HEK293 (cell line): ENCODE results near the gene CMBL.

Experiments
- CTCF ChIA-PET: fragments of 350-600 bp; formaldehyde crosslinking; extraction: SDS; loops from one replicate; lab custom pipeline; 2021; ENCODE audit warnings: antibody characterized with exemption; lab: Yijun Ruan, JAX
- POLR2A ChIA-PET: fragments of 300-600 bp; formaldehyde crosslinking; extraction: SDS; loops from one replicate; lab custom pipeline; 2020; ENCODE audit warnings: antibody characterized with exemption, inconsistent platforms; lab: Yijun Ruan, JAX
- H3K27ac ChIP-seq: fragments of 200-500 bp; sonication (Bioruptor generic); 2 replicates; pipeline ENCODE4 v1.5.1; 2014; ENCODE audit warnings: low read depth, low read length, control low read depth, inconsistent platforms; ENCODE audit errors: extremely low read depth
- H3K36me3 ChIP-seq, 2 experiments: fragments of 200-500 bp in 1 of 2; sonication (Bioruptor generic) in 1 of 2; 1 replicate in 1 of 2; 2 replicates in 1 of 2; pipeline ENCODE4 v1.5.1; 2014 to 2017; ENCODE audit warnings: inconsistent platforms in 2 of 2, low read length in 2 of 2; ENCODE audit not compliant: control insufficient read depth in 2 of 2, insufficient read depth in 1 of 2
- H3K4me1 ChIP-seq: fragments of 200-500 bp; sonication (Bioruptor generic); 2 replicates; pipeline ENCODE4 v1.5.1; 2014; ENCODE audit warnings: mild to moderate bottlenecking, low read length, inconsistent platforms; ENCODE audit not compliant: control insufficient read depth, insufficient read depth
- H3K4me3 ChIP-seq: 2 replicates; pipeline ENCODE4 v1.5.1; 2011; ENCODE audit warnings: low read depth, mild to moderate bottlenecking, control low read depth, low read length, moderate library complexity
- H3K9me3 ChIP-seq: fragments of 200-500 bp; sonication (Bioruptor generic); 2 replicates; pipeline ENCODE4 v1.5.1; 2014; ENCODE audit warnings: low read depth, low read length, inconsistent platforms; ENCODE audit not compliant: control insufficient read depth, insufficient read depth
- HOXC10 ChIP-seq: sonication (generic); formaldehyde crosslinking; IDR thresholded peaks from 2 replicates; pipeline ENCODE4 v1.8.1; 2023; ENCODE audit warnings: mild to moderate bottlenecking, missing genetic modification reagents
- MEIS1 ChIP-seq: sonication (generic); formaldehyde crosslinking; IDR thresholded peaks from 2 replicates; pipeline ENCODE4 v1.8.1; 2022; ENCODE audit warnings: missing genetic modification reagents, mild to moderate bottlenecking, borderline replicate concordance
- ZBTB8A ChIP-seq: fragments of 450-650 bp; formaldehyde crosslinking; IDR thresholded peaks from 2 replicates; pipeline ENCODE4 v1.5.1; 2016; ENCODE audit warnings: missing biosample characterization, missing genetic modification characterization
- ZFP3 ChIP-seq: fragments of 450-650 bp; formaldehyde crosslinking; IDR thresholded peaks from 2 replicates; pipeline ENCODE4 v1.5.1; 2016; ENCODE audit warnings: low read depth, missing biosample characterization, missing genetic modification characterization
- ZNF335 ChIP-seq: fragments of 450-650 bp; formaldehyde crosslinking; conservative IDR thresholded peaks from 2 replicates; pipeline ENCODE4 v1.5.1; 2016; ENCODE audit warnings: missing biosample characterization, missing genetic modification characterization
- ZNF37A ChIP-seq: fragments of 450-650 bp; IDR thresholded peaks from 2 replicates; pipeline ENCODE4 v1.5.1; 2018; ENCODE audit warnings: missing biosample characterization, missing genetic modification characterization
- ZNF394 ChIP-seq: fragments of 450-650 bp; formaldehyde crosslinking; IDR thresholded peaks from 2 replicates; pipeline ENCODE4 v1.5.1; 2016; ENCODE audit warnings: missing biosample characterization, missing genetic modification characterization, mild to moderate bottlenecking, moderate library complexity, borderline replicate concordance
- ZNF404 ChIP-seq: fragments of 450-650 bp; formaldehyde crosslinking; IDR thresholded peaks from 2 replicates; pipeline ENCODE4 v1.5.1; 2017; ENCODE audit warnings: missing biosample characterization, missing genetic modification characterization
- ZNF791 ChIP-seq: fragments of 450-650 bp; formaldehyde crosslinking; IDR thresholded peaks from 2 replicates; pipeline ENCODE4 v1.5.1; 2016; ENCODE audit warnings: missing biosample characterization, missing genetic modification characterization
- ZXDB ChIP-seq: fragments of 450-650 bp; formaldehyde crosslinking; IDR thresholded peaks from 2 replicates; pipeline ENCODE4 v1.5.1; 2016; ENCODE audit warnings: missing biosample characterization, missing genetic modification characterization
- TF ChIP-seq, protein P1 (sequence below): fragments of 450-650 bp; formaldehyde crosslinking; IDR thresholded peaks from 2 replicates; pipeline ENCODE4 v1.5.1; 2017; ENCODE audit warnings: missing biosample characterization, mild to moderate bottlenecking, missing genetic modification characterization, moderate library complexity
- TF ChIP-seq, protein P2 (sequence below): fragments of 450-650 bp; formaldehyde crosslinking; IDR thresholded peaks from 2 replicates; pipeline ENCODE4 v1.5.1; 2016; ENCODE audit warnings: missing biosample characterization, missing genetic modification characterization
- TF ChIP-seq, protein P3 (sequence below): fragments of 450-650 bp; formaldehyde crosslinking; IDR thresholded peaks from 2 replicates; pipeline ENCODE4 v1.5.1; 2016; ENCODE audit warnings: missing biosample characterization, missing genetic modification characterization, borderline replicate concordance
- TF ChIP-seq, protein P4 (sequence below): fragments of 450-650 bp; formaldehyde crosslinking; IDR thresholded peaks from 2 replicates; pipeline ENCODE4 v1.5.1; 2016; ENCODE audit warnings: missing biosample characterization, missing genetic modification characterization, borderline replicate concordance

CMBL gene

DNA sequence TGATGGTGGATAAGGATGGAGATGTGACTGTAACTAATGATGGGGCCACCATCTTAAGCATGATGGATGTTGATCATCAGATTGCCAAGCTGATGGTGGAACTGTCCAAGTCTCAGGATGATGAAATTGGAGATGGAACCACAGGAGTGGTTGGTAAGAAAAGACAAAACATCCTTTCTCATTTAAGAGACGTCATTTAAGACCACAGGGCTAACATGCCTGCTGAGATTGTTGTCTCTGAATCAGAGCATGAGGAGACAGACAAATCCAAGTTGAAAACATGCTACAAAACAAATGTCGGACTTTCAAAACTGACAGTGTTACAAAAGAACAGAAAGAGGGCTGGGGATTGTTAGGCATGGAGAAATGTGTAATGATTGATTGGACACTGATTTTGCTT lies 53.0 kb downstream of the CMBL start:
- no peak overlapping the region for H3K27ac ChIP-seq
- TF ChIP-seq ZNF791 (tag by site-specific recombination), result no peak
- 0 out of 2 replicates have a peak, but pooled peaks have one; percentile 1 for TF ChIP-seq ZXDB
- TF ChIP-seq ZNF394 (tag by site-specific recombination), result no peak
- TF ChIP-seq, all 188 proteins: peak for 1
- peaks cover 71 to 84% of the 10 kb centered on the region in 2 experiments for H3K36me3 ChIP-seq
- H3K4me3 ChIP-seq, result no peak overlapping the region
- H3K4me1 ChIP-seq, result peaks cover 12% of the 10 kb centered on the region; the same call in 1 of the 2 replicates
- CTCF ChIA-PET, result interaction anchor here (1.1 to 1.7 kb wide), 2 partner anchors 29 to 170 kb away, joined by 3 to 5 read pairs; no protein-coding TSS in a partner anchor
- H3K9me3 ChIP-seq, result no peaks in the 10 kb centered on the region
- POLR2A ChIA-PET, result interaction anchor here (0.6 to 1.9 kb wide), 3 partner anchors 9 to 110 kb away, joined by 4 to 10 read pairs (median 5); no protein-coding TSS in a partner anchor

DNA sequence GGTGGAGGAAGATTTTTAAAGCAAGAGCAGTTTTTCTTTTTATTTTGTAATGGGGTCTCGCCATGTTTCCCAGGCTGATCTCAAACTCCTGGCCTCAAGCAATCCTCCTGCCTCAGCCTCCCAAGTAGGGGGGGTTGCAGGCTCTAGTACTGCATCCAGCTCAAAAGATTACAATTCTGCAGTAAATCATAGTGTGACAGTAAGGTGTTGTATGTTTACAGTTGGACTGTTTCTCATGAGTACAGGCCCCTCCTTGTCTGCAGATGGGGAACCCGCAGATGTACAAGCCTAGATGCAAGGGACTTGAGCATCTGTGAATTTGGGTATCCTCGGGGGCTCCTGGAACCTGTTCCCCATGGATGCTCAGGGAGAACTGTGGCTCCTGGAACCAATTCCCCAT lies 54.3 kb downstream of the CMBL start:
- peaks cover 17% of the 10 kb centered on the region for H3K4me1 ChIP-seq
- H3K36me3 ChIP-seq, result peaks cover 58 to 71% of the 10 kb centered on the region in 2 experiments
- no peak overlapping the region for H3K27ac ChIP-seq
- H3K9me3 ChIP-seq, result no peaks in the 10 kb centered on the region
- TF ChIP-seq ZBTB8A, result no peak
- TF ChIP-seq, protein P1, sequence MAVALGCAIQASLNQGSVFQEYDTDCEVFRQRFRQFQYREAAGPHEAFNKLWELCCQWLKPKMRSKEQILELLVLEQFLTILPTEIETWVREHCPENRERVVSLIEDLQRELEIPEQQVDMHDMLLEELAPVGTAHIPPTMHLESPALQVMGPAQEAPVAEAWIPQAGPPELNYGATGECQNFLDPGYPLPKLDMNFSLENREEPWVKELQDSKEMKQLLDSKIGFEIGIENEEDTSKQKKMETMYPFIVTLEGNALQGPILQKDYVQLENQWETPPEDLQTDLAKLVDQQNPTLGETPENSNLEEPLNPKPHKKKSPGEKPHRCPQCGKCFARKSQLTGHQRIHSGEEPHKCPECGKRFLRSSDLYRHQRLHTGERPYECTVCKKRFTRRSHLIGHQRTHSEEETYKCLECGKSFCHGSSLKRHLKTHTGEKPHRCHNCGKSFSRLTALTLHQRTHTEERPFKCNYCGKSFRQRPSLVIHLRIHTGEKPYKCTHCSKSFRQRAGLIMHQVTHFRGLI, result no peak
- TF ChIP-seq, protein P2, sequence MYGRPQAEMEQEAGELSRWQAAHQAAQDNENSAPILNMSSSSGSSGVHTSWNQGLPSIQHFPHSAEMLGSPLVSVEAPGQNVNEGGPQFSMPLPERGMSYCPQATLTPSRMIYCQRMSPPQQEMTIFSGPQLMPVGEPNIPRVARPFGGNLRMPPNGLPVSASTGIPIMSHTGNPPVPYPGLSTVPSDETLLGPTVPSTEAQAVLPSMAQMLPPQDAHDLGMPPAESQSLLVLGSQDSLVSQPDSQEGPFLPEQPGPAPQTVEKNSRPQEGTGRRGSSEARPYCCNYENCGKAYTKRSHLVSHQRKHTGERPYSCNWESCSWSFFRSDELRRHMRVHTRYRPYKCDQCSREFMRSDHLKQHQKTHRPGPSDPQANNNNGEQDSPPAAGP (tag by site-specific recombination), result no peak
- TF ChIP-seq, protein P3, sequence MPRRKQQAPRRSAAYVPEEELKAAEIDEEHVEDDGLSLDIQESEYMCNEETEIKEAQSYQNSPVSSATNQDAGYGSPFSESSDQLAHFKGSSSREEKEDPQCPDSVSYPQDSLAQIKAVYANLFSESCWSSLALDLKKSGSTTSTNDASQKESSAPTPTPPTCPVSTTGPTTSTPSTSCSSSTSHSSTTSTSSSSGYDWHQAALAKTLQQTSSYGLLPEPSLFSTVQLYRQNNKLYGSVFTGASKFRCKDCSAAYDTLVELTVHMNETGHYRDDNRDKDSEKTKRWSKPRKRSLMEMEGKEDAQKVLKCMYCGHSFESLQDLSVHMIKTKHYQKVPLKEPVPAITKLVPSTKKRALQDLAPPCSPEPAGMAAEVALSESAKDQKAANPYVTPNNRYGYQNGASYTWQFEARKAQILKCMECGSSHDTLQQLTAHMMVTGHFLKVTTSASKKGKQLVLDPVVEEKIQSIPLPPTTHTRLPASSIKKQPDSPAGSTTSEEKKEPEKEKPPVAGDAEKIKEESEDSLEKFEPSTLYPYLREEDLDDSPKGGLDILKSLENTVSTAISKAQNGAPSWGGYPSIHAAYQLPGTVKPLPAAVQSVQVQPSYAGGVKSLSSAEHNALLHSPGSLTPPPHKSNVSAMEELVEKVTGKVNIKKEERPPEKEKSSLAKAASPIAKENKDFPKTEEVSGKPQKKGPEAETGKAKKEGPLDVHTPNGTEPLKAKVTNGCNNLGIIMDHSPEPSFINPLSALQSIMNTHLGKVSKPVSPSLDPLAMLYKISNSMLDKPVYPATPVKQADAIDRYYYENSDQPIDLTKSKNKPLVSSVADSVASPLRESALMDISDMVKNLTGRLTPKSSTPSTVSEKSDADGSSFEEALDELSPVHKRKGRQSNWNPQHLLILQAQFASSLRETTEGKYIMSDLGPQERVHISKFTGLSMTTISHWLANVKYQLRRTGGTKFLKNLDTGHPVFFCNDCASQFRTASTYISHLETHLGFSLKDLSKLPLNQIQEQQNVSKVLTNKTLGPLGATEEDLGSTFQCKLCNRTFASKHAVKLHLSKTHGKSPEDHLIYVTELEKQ (tag by site-specific recombination), result no peak
- TF ChIP-seq ZNF335, result no peak
- TF ChIP-seq ZFP3, result no peak
- TF ChIP-seq, protein P4, sequence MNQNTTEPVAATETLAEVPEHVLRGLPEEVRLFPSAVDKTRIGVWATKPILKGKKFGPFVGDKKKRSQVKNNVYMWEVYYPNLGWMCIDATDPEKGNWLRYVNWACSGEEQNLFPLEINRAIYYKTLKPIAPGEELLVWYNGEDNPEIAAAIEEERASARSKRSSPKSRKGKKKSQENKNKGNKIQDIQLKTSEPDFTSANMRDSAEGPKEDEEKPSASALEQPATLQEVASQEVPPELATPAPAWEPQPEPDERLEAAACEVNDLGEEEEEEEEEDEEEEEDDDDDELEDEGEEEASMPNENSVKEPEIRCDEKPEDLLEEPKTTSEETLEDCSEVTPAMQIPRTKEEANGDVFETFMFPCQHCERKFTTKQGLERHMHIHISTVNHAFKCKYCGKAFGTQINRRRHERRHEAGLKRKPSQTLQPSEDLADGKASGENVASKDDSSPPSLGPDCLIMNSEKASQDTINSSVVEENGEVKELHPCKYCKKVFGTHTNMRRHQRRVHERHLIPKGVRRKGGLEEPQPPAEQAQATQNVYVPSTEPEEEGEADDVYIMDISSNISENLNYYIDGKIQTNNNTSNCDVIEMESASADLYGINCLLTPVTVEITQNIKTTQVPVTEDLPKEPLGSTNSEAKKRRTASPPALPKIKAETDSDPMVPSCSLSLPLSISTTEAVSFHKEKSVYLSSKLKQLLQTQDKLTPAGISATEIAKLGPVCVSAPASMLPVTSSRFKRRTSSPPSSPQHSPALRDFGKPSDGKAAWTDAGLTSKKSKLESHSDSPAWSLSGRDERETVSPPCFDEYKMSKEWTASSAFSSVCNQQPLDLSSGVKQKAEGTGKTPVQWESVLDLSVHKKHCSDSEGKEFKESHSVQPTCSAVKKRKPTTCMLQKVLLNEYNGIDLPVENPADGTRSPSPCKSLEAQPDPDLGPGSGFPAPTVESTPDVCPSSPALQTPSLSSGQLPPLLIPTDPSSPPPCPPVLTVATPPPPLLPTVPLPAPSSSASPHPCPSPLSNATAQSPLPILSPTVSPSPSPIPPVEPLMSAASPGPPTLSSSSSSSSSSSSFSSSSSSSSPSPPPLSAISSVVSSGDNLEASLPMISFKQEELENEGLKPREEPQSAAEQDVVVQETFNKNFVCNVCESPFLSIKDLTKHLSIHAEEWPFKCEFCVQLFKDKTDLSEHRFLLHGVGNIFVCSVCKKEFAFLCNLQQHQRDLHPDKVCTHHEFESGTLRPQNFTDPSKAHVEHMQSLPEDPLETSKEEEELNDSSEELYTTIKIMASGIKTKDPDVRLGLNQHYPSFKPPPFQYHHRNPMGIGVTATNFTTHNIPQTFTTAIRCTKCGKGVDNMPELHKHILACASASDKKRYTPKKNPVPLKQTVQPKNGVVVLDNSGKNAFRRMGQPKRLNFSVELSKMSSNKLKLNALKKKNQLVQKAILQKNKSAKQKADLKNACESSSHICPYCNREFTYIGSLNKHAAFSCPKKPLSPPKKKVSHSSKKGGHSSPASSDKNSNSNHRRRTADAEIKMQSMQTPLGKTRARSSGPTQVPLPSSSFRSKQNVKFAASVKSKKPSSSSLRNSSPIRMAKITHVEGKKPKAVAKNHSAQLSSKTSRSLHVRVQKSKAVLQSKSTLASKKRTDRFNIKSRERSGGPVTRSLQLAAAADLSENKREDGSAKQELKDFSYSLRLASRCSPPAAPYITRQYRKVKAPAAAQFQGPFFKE (tag by site-specific recombination), result no peak
- TF ChIP-seq HOXC10, result no peak
- no peak for TF ChIP-seq ZNF404 (tag by site-specific recombination)
- no peak for TF ChIP-seq MEIS1 (CRISPR knock-in tag)
- no peak for TF ChIP-seq ZNF37A (tag by site-specific recombination)
- CTCF ChIA-PET, result interaction anchor here (0.6 to 0.7 kb wide), 3 partner anchors 51 to 163 kb away, joined by 4 to 5 read pairs (median 4); no protein-coding TSS in a partner anchor
- no peak overlapping the region for H3K4me3 ChIP-seq
- POLR2A ChIA-PET, result no interaction called here
